Upper lobe of left lung (tissue), 6 donors: ENCODE data around the gene VAV2. TPM values are rescaled to one million over a fixed set of nuclear protein-coding genes. Genes with fewer than 3 reads are reported as not detected.
A peak's percentile ranks its signal among the peaks of the same experiment; 100 is the strongest.

ENCODE experiments used
- ATAC-seq, 2 donors: fragments of 200-7000 bp; cut with Tn5 transposase; one replicate each; pipeline ENCODE4 v1.9.1; 2022; ENCODE audit warnings: mild to moderate bottlenecking in 2 of 2, moderate library complexity in 2 of 2; ENCODE audit not compliant: low FRiP score in 2 of 2
- DNase-seq, 2 donors: peaks; one replicate each; pipeline ENCODE4 v3.0.0-alpha.2; 2019 to 2020
- H3K27ac ChIP-seq, 4 donors: fragments of 200-600 bp; sonication (generic); one replicate each; pipeline ENCODE4 v1.5.1; 2016 to 2019
- H3K27me3 ChIP-seq, 4 donors: fragments of 200-600 bp; sonication (generic); one replicate each; pipeline ENCODE4 v1.5.1; 2017 to 2019
- H3K36me3 ChIP-seq, 4 donors: fragments of 200-600 bp; sonication (generic); one replicate each; pipeline ENCODE4 v1.5.1; 2016 to 2019
- H3K4me1 ChIP-seq, 4 donors: fragments of 200-600 bp; sonication (generic); one replicate each; pipeline ENCODE4 v1.5.1; 2018 to 2019
- H3K4me3 ChIP-seq, 4 donors: fragments of 200-600 bp; sonication (generic); one replicate each; pipeline ENCODE4 v1.5.1; 2017 to 2019; ENCODE audit warnings: mild to moderate bottlenecking in 2 of 4, moderate library complexity in 1 of 4
- H3K9me3 ChIP-seq, 4 donors: fragments of 200-600 bp; sonication (generic); one replicate each; pipeline ENCODE4 v1.5.1; 2018 to 2019
- CTCF ChIP-seq, 6 experiments: fragments of 450-650 bp in 4 of 6; fragments of 200-600 bp in 2 of 6; sonication (generic) in 2 of 6; IDR thresholded peaks; one replicate each; pipeline ENCODE4 v1.5.1; 2016 to 2019; ENCODE audit warnings: antibody characterized with exemption in 6 of 6
- EP300 ChIP-seq, 4 donors: sonication (generic); formaldehyde crosslinking; IDR thresholded peaks; one replicate each; pipeline ENCODE4 v1.5.1; 2017; ENCODE audit warnings: antibody characterized with exemption in 4 of 4, control low read depth in 2 of 4
- POLR2A ChIP-seq, 4 donors: fragments of 450-650 bp; IDR thresholded peaks; one replicate each; pipeline ENCODE4 v1.5.1; 2016 to 2017; ENCODE audit warnings: antibody characterized with exemption in 4 of 4, mild to moderate bottlenecking in 2 of 4
- POLR2AphosphoS5 ChIP-seq, 2 donors: sonication (generic); formaldehyde crosslinking; IDR thresholded peaks; one replicate each; pipeline ENCODE4 v1.5.1; 2017; ENCODE audit warnings: antibody characterized with exemption in 2 of 2
- WGBS, 2 donors: methylation state at CpG; one replicate each; pipeline ENCODE4 v1.1.5; 2017 to 2018; 5-methylcytosine and 5-hydroxymethylcytosine counted together
- total RNA-seq, 6 donors: library from RNA; depleted of rRNA in 4 of 6; stranded (reverse); fragments of >200 nt in 4 of 6; gene quantifications; one replicate each; pipeline versions ENCODE4 v1.1.0 to v1.2.1, GENCODE V29; 2016 to 2021
- donor health status: DM: no; HTN: no; CAD: no; lungs with moderate emphysema.
- donor health status: DM: no; HTN: yes; CAD: no; lungs with severe emphysema.

The VAV2 gene
- total RNA-seq, 6 donors from 2014 or later, result 12.0 to 38.8 (median 22.0) TPM

GRCh38 chr9:133742849-133743444 is 249.2 kb downstream of the VAV2 start:
- ATAC-seq (peak; percentile 81 to 86), DNase-seq (peak in 1 of 2 donors; percentile 61)
- no peaks in the 10 kb centered on the region for H3K9me3 ChIP-seq
- peaks cover 4 to 8% (median 7%) of the 10 kb centered on the region in 4 donors for H3K4me1 ChIP-seq
- 21 to 24% methylated on average over 5 to 7 of the region's 8 CpGs for WGBS, 2 donors
- H3K27ac ChIP-seq, result peak overlapping the region in 1 of 4 donors; percentile 26
- no peaks in the 10 kb centered on the region for H3K36me3 ChIP-seq
- TF ChIP-seq POLR2A (IDR thresholded peaks at IDR 0.05) (no peak), CTCF (IDR thresholded peaks at IDR 0.05) (peak; percentile 88 to 99 (median 94))
- no peaks in the 10 kb centered on the region for H3K27me3 ChIP-seq
- no peak overlapping the region for H3K4me3 ChIP-seq

GRCh38 chr9:133742251-133742650 is 249.9 kb downstream of the VAV2 start:
- no peak for DNase-seq
- Histone ChIP-seq H3K27me3 (no peaks in the 10 kb centered on the region), H3K9me3 (no peaks in the 10 kb centered on the region), H3K4me3 (no peak overlapping the region), H3K36me3 (no peaks in the 10 kb centered on the region), H3K27ac (peak overlapping the region in 1 of 4 donors; percentile 26), H3K4me1 (peaks cover 4 to 14% (median 14%) of the 10 kb centered on the region in 4 donors)
- no peak for ATAC-seq
- 83 to 86% methylated on average over 7 of the region's 7 CpGs for WGBS, 2 donors
- no peak for TF ChIP-seq POLR2AphosphoS5 (IDR thresholded peaks at IDR 0.05)

- Histone ChIP-seq H3K4me3 (no peak overlapping the region), H3K36me3 (no peaks in the 10 kb centered on the region), H3K4me1 (peaks cover 4 to 17% (median 14%) of the 10 kb centered on the region in 4 donors), H3K9me3 (no peaks in the 10 kb centered on the region), H3K27ac (no peak overlapping the region), H3K27me3 (no peaks in the 10 kb centered on the region)
- 93 to 99% methylated on average over 9 to 11 of the region's 14 CpGs for WGBS, 2 donors
- ATAC-seq (no peak), DNase-seq (no peak)
- TF ChIP-seq EP300 (IDR thresholded peaks at IDR 0.05), result no peak
- TF ChIP-seq POLR2A (IDR thresholded peaks at IDR 0.05), result no peak
- no peak for TF ChIP-seq POLR2AphosphoS5 (IDR thresholded peaks at IDR 0.05)
- no peak for TF ChIP-seq CTCF (IDR thresholded peaks at IDR 0.05)
Observed at GRCh38 chr9:133741716-133742115, 250.4 kb downstream of the VAV2 start.

- no peak for ATAC-seq
- Histone ChIP-seq H3K4me3 (no peak overlapping the region), H3K9me3 (no peaks in the 10 kb centered on the region)
Observed at GRCh38 chr9:133740911-133741310, 251.2 kb downstream of the VAV2 start.

More at GRCh38 chr9:133740911-133741310, 251.2 kb downstream of the VAV2 start:
- 74 to 84% methylated on average over 3 to 5 of the region's 8 CpGs for WGBS, 2 donors
- H3K27ac ChIP-seq, result no peak overlapping the region
- peaks cover 4 to 17% (median 14%) of the 10 kb centered on the region in 4 donors for H3K4me1 ChIP-seq
- H3K36me3 ChIP-seq, result no peaks in the 10 kb centered on the region
- H3K27me3 ChIP-seq, result no peaks in the 10 kb centered on the region
- peak in 1 of 2 donors; percentile 55 for DNase-seq
- no peak for TF ChIP-seq CTCF (IDR thresholded peaks at IDR 0.05)
- no peak for TF ChIP-seq POLR2A (IDR thresholded peaks at IDR 0.05)
- no peak for TF ChIP-seq EP300 (IDR thresholded peaks at IDR 0.05)
- no peak for TF ChIP-seq POLR2AphosphoS5 (IDR thresholded peaks at IDR 0.05)
